ENCODE measurements around the gene CPNE2. TPM values are rescaled to one million over a fixed set of nuclear protein-coding genes. Genes with fewer than 3 reads are reported as not detected.

The CPNE2 gene
- total and polyA plus RNA-seq, 2 of the 8 experiments (the other 6 are each of a cell fraction or from before 2014, with no cell fraction given) = 10.6 to 39.5 TPM

- Histone ChIP-seq H4K8ac (ENCODE audit: extremely low read depth, insufficient read depth, low read length) (no peak overlapping the region), H2BK5ac (ENCODE audit: low read depth, low read length) (no peak overlapping the region), H2BK120ac (replicated peaks; ENCODE audit: low read depth, low read length) (no peak overlapping the region), H3K79me1 (ENCODE audit: low read depth, low read length) (no peaks in the 10 kb centered on the region), H3K79me2 (ENCODE audit: control insufficient read depth in 1 of 2, insufficient read depth in 2 of 2, low read length in 2 of 2) (no peaks in the 10 kb centered on the region), H2BK20ac (ENCODE audit: low read length) (no peak overlapping the region), H3K18ac (ENCODE audit: extremely low read depth, low read length) (no peak overlapping the region), H3K36me3 (ENCODE audit: control insufficient read depth in 2 of 4, insufficient read depth in 4 of 4, low read length in 3 of 4) (peaks cover 13 to 34% (median 21%) of the 10 kb centered on the region in 4 experiments; a peak in 7 of 8 replicates), H3K4me1 (replicated peaks in 1 of 4; ENCODE audit: control insufficient read depth in 3 of 4, insufficient read depth in 4 of 4, low read length in 3 of 4) (peaks cover 2 to 19% (median 11%) of the 10 kb centered on the region in 4 experiments), H2AFZ (ENCODE audit: low read length) (no peak overlapping the region), H3K9me3 (ENCODE audit: insufficient read depth in 2 of 2, low read depth in 1 of 2, low read length in 1 of 2) (no peaks in the 10 kb centered on the region), H3K23me2 (ENCODE audit: low read depth, low read length) (no peaks in the 10 kb centered on the region), H4K20me1 (replicated peaks in 1 of 2; ENCODE audit: control insufficient read depth in 1 of 2, insufficient read depth in 2 of 2, low read length in 2 of 2) (no peaks in the 10 kb centered on the region), H3K27me3 (replicated peaks in 1 of 4; ENCODE audit: control insufficient read depth in 3 of 4, extremely low read depth in 1 of 4, insufficient read depth in 3 of 4, low read length in 3 of 4) (no peaks in the 10 kb centered on the region), H4K5ac (ENCODE audit: insufficient read length, low read depth, low read length) (no peak overlapping the region), H3K9ac (replicated peaks in 1 of 4; ENCODE audit: extremely low read depth in 1 of 4, low read depth in 3 of 4, low read length in 3 of 4) (no peak overlapping the region; a peak in 1 of 7 replicates), H3K27ac (ENCODE audit: low read depth, low read length) (no peak overlapping the region), H3K14ac (ENCODE audit: insufficient read length) (no peak overlapping the region), H2BK12ac (ENCODE audit: low read depth, low read length) (no peak overlapping the region), H3K4ac (replicated peaks; ENCODE audit: insufficient read length, low read depth, low read length) (no peak overlapping the region), H2AK5ac (ENCODE audit: low read depth, low read length) (no peak overlapping the region), H4K91ac (replicated peaks; ENCODE audit: insufficient read length, low read length) (no peak overlapping the region), H3K23ac (ENCODE audit: insufficient read length) (no peak overlapping the region), H3K56ac (replicated peaks; ENCODE audit: insufficient read length, low read depth, low read length) (no peak overlapping the region), H2BK15ac (ENCODE audit: low read length) (no peak overlapping the region), H3K4me3 (ENCODE audit: extremely low read depth in 1 of 4, insufficient read depth in 2 of 4, low read depth in 3 of 4, low read length in 4 of 4) (no peak overlapping the region), H3K4me2 (ENCODE audit: insufficient read depth in 1 of 2, low read depth in 2 of 2, low read length in 2 of 2) (no peak overlapping the region)
- WGBS, 2 experiments (ENCODE audit: extremely low coverage in 1 of 2, insufficient coverage in 1 of 2, insufficient read length in 1 of 2, insufficient replicate concordance in 2 of 2, low coverage in 1 of 2, low lambda C conversion rate in 2 of 2, missing lambda C conversion rate in 1 of 2) = 87% methylated on average over 4 of the region's 4 CpGs; no CpG with 5 or more reads in 1 of the 2 experiments
- FAIRE-seq = no peak
- DNase-seq (ENCODE audit: low read depth in 1 of 2, low spot score in 2 of 2) = no peak
- ChIA-PET CTCF (ENCODE audit: partially characterized antibody) (interaction anchor here (0.9 to 2.4 kb wide), 13 partner anchors 9 to 265 kb away, joined by 3 to 9 read pairs (median 5); partner anchors contain the start of gene CPNE2), POLR2A (ENCODE audit: partially characterized antibody) (interaction anchor here (0.7 to 3.0 kb wide), 4 partner anchors 10 to 114 kb away, joined by 3 to 11 read pairs (median 3); partner anchors contain the start of genes PSME3IP1 and RSPRY1)
- TF ChIP-seq JUND (IDR thresholded peaks at IDR 0.05; ENCODE audit: low read length) = no peak
- TF ChIP-seq TAF7 (optimal IDR thresholded peaks at IDR 0.05; ENCODE audit: borderline replicate concordance, low read depth, low read length) = no peak
- no peak for TF ChIP-seq SAP30 (IDR thresholded peaks at IDR 0.05; ENCODE audit: insufficient read depth, insufficient replicate concordance, low read length)
- no peak for TF ChIP-seq EGR1 (IDR thresholded peaks at IDR 0.05; ENCODE audit: borderline replicate concordance, low read depth, low read length)
- no peak for TF ChIP-seq SP1 (IDR thresholded peaks at IDR 0.05; ENCODE audit: low read depth, low read length)
- no peak for TF ChIP-seq RFX5 (IDR thresholded peaks at IDR 0.05; ENCODE audit: borderline replicate concordance, low read depth, low read length)
- no peak for TF ChIP-seq BCL11A (IDR thresholded peaks at IDR 0.05; ENCODE audit: low read depth in 2 of 2, low read length in 2 of 2)
- no peak for TF ChIP-seq CTCF (IDR thresholded peaks at IDR 0.05; ENCODE audit: control extremely low read depth in 1 of 3, insufficient read depth in 1 of 3, low read depth in 1 of 3, low read length in 3 of 3)
Observed at GRCh38 chr16:57152096-57153093, 60.0 kb downstream of the CPNE2 start.
